Stimulated activated naive CD8-positive, alpha-beta T cell treated with anti-CD3 and anti-CD28 coated beads, Interleukin-15, Interleukin-2, amounts not matched to agents 100 ng/mL and 50 ng/mL, for 24 hours (primary cell): ENCODE data around the gene IL22.

Experiments used
- H3K27ac Mint-ChIP-seq: one replicate; pipeline ENCODE4 v1.8.0; 2021; ENCODE audit warnings: mild to moderate bottlenecking, mixed read lengths
- H3K27me3 Mint-ChIP-seq: one replicate; pipeline ENCODE4 v1.8.0; 2021; ENCODE audit warnings: mixed read lengths
- H3K36me3 Mint-ChIP-seq: one replicate; pipeline ENCODE4 v1.8.0; 2021; ENCODE audit warnings: low read depth, mixed read lengths
- H3K4me1 Mint-ChIP-seq: one replicate; pipeline ENCODE4 v1.8.0; 2021; ENCODE audit warnings: low read depth, mixed read lengths
- H3K4me3 Mint-ChIP-seq: one replicate; pipeline ENCODE4 v1.8.0; 2021; ENCODE audit warnings: mild to moderate bottlenecking, mixed read lengths
- H3K9me3 Mint-ChIP-seq: one replicate; pipeline ENCODE4 v1.8.0; 2021; ENCODE audit warnings: mixed read lengths

The IL22 gene

DNA sequence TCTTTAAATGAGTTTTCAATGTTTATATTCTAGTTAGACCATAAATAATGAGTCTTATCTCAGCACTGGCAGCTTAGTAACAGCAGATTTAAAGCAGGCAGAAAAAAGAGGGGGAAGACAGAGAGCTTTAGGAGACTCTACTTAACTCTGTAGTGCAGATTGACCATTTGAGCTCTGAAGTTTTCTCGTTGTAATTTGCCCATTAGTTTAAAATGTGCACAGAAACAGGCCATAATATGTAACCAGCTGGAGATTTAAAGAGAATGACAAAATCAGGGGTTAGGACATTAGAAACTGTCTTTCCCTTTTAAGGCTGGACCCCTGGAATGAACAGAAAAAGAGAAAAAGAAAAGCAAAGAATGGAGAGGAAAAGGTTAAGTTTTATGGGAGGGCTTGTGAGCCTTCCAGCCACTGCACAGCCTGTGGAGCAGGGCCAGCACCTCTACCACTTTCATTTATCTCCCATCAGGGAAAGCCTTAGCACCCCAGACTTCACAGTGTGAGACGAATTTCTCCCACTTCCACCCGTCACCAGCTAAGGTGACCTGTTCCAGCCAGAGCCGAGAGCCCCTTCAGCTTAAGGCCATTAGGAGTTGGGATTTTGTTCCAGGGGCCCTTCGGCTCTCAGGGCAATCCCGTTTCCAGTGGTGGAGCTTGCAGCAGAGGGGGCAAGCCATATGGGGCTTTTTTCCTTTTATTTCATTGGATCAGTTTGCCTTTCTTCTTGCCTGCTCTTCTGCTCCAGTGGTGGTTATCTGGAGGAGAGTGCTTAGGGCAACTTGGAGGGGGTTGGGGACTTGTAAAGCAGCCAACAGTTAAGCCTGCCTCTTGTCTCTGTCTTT, 8.0 kb downstream of the IL22 start:
- H3K27me3 Mint-ChIP-seq = peaks cover 11% of the 10 kb centered on the region
- peaks cover 25% of the 10 kb centered on the region for H3K4me1 Mint-ChIP-seq
- no peak overlapping the region for H3K4me3 Mint-ChIP-seq
- H3K36me3 Mint-ChIP-seq = no peaks in the 10 kb centered on the region
- no peaks in the 10 kb centered on the region for H3K9me3 Mint-ChIP-seq
- no peak overlapping the region for H3K27ac Mint-ChIP-seq

DNA sequence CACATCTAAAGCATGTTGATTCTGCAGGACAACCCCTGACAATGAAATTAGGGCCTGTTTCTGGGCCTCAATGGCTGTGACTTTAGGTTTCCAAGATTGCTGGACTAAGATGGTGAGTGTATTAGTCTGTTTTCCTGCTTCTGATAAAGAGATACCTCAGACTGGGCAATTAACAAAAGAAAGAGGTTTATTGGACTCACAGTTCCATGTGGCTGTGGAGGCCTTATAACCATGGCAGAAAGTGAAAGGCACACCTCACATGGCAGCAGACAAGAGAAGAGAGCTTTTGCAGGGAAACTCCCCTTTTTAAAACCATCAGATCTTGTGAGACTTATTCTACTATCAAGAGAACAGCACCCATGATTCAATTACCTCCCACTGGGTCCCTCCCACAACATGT, 10.6 kb downstream of the IL22 start:
- H3K9me3 Mint-ChIP-seq = peaks cover 2% of the 10 kb centered on the region
- no peak overlapping the region for H3K4me3 Mint-ChIP-seq
- peaks cover 5% of the 10 kb centered on the region for H3K27me3 Mint-ChIP-seq
- no peaks in the 10 kb centered on the region for H3K36me3 Mint-ChIP-seq
- peaks cover 47% of the 10 kb centered on the region for H3K4me1 Mint-ChIP-seq
- H3K27ac Mint-ChIP-seq = no peak overlapping the region

GRCh38 chr12:68240975-68241374, 12.4 kb downstream of the IL22 start:
- peaks cover 65% of the 10 kb centered on the region for H3K4me1 Mint-ChIP-seq
- peak overlapping the region; percentile 88 for H3K27ac Mint-ChIP-seq
- no peaks in the 10 kb centered on the region for H3K27me3 Mint-ChIP-seq
- H3K9me3 Mint-ChIP-seq = peaks cover 4% of the 10 kb centered on the region
- H3K36me3 Mint-ChIP-seq = no peaks in the 10 kb centered on the region
- peak overlapping the region; percentile 51 for H3K4me3 Mint-ChIP-seq

- H3K9me3 Mint-ChIP-seq = peaks cover 4% of the 10 kb centered on the region
- no peak overlapping the region for H3K4me3 Mint-ChIP-seq
- peaks cover 72% of the 10 kb centered on the region for H3K4me1 Mint-ChIP-seq
- H3K36me3 Mint-ChIP-seq = no peaks in the 10 kb centered on the region
- H3K27me3 Mint-ChIP-seq = no peaks in the 10 kb centered on the region
- H3K27ac Mint-ChIP-seq = peak overlapping the region; percentile 88
These were observed 13.3 kb downstream of the IL22 start for GRCh38 chr12:68240079-68240478.

DNA sequence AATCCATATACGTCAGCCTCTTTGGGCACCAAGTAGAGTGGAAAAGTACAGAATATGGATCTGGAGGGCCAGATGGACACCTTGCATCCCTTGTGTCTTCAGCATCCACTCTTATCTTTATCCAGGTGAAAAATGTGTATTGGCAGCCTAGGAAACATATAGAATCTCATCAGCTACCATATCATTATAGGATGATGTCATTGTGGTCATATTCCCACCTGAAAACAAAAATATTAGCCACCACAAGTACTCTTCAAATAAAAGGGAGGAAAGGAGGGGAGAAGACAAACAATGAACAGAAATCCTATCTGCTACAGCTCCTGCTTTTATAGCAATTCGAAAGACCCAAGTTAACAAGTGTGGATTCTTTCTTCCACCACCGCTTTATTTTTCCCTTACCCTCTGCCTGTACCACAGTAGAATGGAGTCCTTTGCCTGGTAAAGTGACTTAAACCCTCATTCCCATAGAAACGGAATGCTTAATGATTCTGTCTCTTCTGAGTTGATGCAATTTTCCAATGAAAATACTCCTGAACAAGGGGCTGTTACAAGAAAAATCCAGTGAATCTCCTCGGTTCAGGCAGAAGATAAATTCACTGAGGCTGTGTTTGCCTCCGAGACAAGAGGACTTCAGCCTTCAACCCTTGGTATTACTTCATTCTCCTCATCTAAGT, 14.0 kb downstream of the IL22 start:
- H3K36me3 Mint-ChIP-seq = no peaks in the 10 kb centered on the region
- H3K27ac Mint-ChIP-seq = no peak overlapping the region
- H3K4me1 Mint-ChIP-seq = peaks cover 76% of the 10 kb centered on the region
- no peaks in the 10 kb centered on the region for H3K27me3 Mint-ChIP-seq
- H3K9me3 Mint-ChIP-seq = peaks cover 4% of the 10 kb centered on the region
- no peak overlapping the region for H3K4me3 Mint-ChIP-seq

- peak overlapping the region; percentile 56 for H3K27ac Mint-ChIP-seq
- H3K9me3 Mint-ChIP-seq = peaks cover 4% of the 10 kb centered on the region
These were observed 15.8 kb downstream of the IL22 start for GRCh38 chr12:68237619-68238018.

GRCh38 chr12:68237078-68237477, 16.3 kb downstream of the IL22 start:
- H3K4me1 Mint-ChIP-seq = peaks cover 74% of the 10 kb centered on the region

More at GRCh38 chr12:68237619-68238018, 15.8 kb downstream of the IL22 start:
- H3K4me1 Mint-ChIP-seq = peaks cover 79% of the 10 kb centered on the region
- H3K4me3 Mint-ChIP-seq = peak overlapping the region; percentile 75
- no peaks in the 10 kb centered on the region for H3K27me3 Mint-ChIP-seq
- H3K36me3 Mint-ChIP-seq = no peaks in the 10 kb centered on the region

DNA sequence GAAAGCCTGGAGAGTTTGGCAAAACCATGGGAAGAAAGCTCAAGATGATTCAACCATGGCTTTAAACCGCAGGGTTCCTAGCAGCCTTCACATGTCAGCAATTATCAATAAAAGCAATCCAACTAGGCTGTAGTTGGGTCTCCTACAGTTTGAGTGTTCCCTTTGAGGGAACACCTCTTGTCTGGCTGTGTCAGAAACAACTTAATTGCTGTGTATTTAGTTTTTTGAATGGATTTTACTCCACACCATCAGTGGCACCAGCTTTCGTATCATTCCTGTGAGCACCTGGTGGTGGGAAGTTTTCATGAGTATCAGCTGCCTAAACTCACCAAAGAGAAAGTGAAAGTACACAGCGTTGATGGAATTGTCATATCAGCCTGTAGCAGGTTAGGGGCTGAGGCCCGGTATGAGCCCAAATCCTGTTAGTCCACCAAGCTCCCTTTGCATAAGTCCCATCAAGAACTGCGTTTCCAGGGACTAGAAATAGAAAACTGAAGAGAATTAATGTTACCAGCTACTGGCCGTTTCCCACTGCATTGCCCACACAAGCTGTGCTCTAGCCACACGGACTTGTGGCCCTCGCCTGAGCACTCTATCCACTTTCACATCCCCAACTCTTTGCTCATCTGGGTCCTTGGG, 16.9 kb downstream of the IL22 start:
- Mint-ChIP-seq H3K4me1 (peaks cover 69% of the 10 kb centered on the region), H3K36me3 (no peaks in the 10 kb centered on the region), H3K27ac (peak overlapping the region; percentile 56), H3K4me3 (peak overlapping the region; percentile 75), H3K27me3 (no peaks in the 10 kb centered on the region), H3K9me3 (peaks cover 4% of the 10 kb centered on the region)

More at GRCh38 chr12:68237078-68237477, 16.3 kb downstream of the IL22 start:
- H3K36me3 Mint-ChIP-seq = no peaks in the 10 kb centered on the region
- H3K9me3 Mint-ChIP-seq = peaks cover 4% of the 10 kb centered on the region
- H3K27me3 Mint-ChIP-seq = no peaks in the 10 kb centered on the region
- H3K27ac Mint-ChIP-seq = peak overlapping the region; percentile 56
- peak overlapping the region; percentile 75 for H3K4me3 Mint-ChIP-seq

GRCh38 chr12:68235576-68235975, 17.8 kb downstream of the IL22 start:
- H3K36me3 Mint-ChIP-seq = no peaks in the 10 kb centered on the region
- H3K27me3 Mint-ChIP-seq = no peaks in the 10 kb centered on the region
- no peak overlapping the region for H3K27ac Mint-ChIP-seq
- no peak overlapping the region for H3K4me3 Mint-ChIP-seq
- peaks cover 4% of the 10 kb centered on the region for H3K9me3 Mint-ChIP-seq
- H3K4me1 Mint-ChIP-seq = peaks cover 60% of the 10 kb centered on the region

- H3K9me3 Mint-ChIP-seq = peaks cover 4% of the 10 kb centered on the region
- H3K27ac Mint-ChIP-seq = no peak overlapping the region
- H3K4me1 Mint-ChIP-seq = peaks cover 46% of the 10 kb centered on the region
- H3K36me3 Mint-ChIP-seq = no peaks in the 10 kb centered on the region
- H3K4me3 Mint-ChIP-seq = no peak overlapping the region
- H3K27me3 Mint-ChIP-seq = no peaks in the 10 kb centered on the region
These were observed 19.3 kb downstream of the IL22 start for GRCh38 chr12:68234140-68234539.

DNA sequence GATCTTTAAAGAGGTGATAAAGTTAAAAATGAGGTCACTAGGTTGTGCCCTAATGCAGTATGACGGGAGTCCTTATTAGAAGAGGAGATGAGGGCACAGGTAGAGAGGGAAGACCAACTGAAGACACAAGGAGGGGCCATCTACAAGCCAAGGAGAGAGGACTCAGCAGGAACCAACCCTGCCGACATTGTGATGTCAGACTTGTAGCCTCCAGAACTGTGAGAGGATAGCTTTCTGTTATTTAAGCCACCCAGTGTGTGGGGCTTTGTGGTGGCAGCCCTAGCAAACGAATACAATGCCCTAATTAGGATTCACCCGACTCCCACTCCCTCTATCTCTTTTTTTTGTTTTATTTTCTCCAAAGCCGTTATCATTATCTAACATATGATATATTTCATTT, 19.9 kb downstream of the IL22 start:
- no peaks in the 10 kb centered on the region for H3K36me3 Mint-ChIP-seq
- no peak overlapping the region for H3K4me3 Mint-ChIP-seq
- peaks cover 4% of the 10 kb centered on the region for H3K9me3 Mint-ChIP-seq
- H3K4me1 Mint-ChIP-seq = peaks cover 41% of the 10 kb centered on the region
- H3K27me3 Mint-ChIP-seq = no peaks in the 10 kb centered on the region
- H3K27ac Mint-ChIP-seq = no peak overlapping the region

- Mint-ChIP-seq H3K4me1 (peaks cover 25% of the 10 kb centered on the region), H3K27ac (no peak overlapping the region), H3K27me3 (no peaks in the 10 kb centered on the region), H3K4me3 (no peak overlapping the region), H3K9me3 (no peaks in the 10 kb centered on the region), H3K36me3 (no peaks in the 10 kb centered on the region)
These were observed 21.7 kb downstream of the IL22 start for GRCh38 chr12:68231691-68232090.

GRCh38 chr12:68231229-68231628, 22.2 kb downstream of the IL22 start:
- Mint-ChIP-seq H3K4me1 (peaks cover 24% of the 10 kb centered on the region), H3K4me3 (no peak overlapping the region), H3K27me3 (peaks cover 2% of the 10 kb centered on the region), H3K9me3 (no peaks in the 10 kb centered on the region), H3K27ac (no peak overlapping the region), H3K36me3 (no peaks in the 10 kb centered on the region)

GRCh38 chr12:68229956-68230355, 23.4 kb downstream of the IL22 start:
- Mint-ChIP-seq H3K9me3 (no peaks in the 10 kb centered on the region), H3K4me1 (peaks cover 15% of the 10 kb centered on the region), H3K27me3 (peaks cover 4% of the 10 kb centered on the region), H3K36me3 (no peaks in the 10 kb centered on the region), H3K27ac (no peak overlapping the region), H3K4me3 (no peak overlapping the region)

DNA sequence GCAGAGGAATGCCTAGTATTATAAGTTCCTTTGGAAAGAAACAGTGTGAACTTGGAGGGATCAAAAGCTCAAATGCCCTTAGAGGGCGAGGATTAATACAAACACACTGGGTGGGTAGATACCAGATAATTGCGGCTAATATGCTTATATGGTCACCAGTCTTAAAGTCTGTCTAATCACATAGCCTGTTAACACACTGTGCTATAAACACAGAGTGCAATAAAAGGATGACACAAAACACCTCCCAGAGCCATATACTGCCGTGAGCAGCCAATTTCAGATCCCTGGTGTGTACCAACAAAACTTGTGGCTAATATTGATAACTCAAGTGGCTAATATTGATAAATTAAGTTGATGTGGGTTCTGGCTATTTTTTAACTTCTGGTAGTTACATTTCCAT, 26.0 kb downstream of the IL22 start:
- Mint-ChIP-seq H3K36me3 (no peaks in the 10 kb centered on the region), H3K4me1 (peaks cover 12% of the 10 kb centered on the region), H3K27ac (no peak overlapping the region), H3K9me3 (no peaks in the 10 kb centered on the region), H3K4me3 (no peak overlapping the region), H3K27me3 (peaks cover 4% of the 10 kb centered on the region)
